Raji (cell line): Measurements from ENCODE around the gene CTTNBP2.

Source experiments
- POLR2A ChIP-seq: IDR thresholded peaks from 2 replicates; pipeline ENCODE4 v1.6.1; 2011; ENCODE audit warnings: low read depth, low read length, control low read depth; ENCODE audit not compliant: insufficient read depth

CTTNBP2 gene

GRCh38 chr7:117682681-117683385 lies 190.4 kb downstream of the CTTNBP2 start:
- no peak for TF ChIP-seq POLR2A

DNA sequence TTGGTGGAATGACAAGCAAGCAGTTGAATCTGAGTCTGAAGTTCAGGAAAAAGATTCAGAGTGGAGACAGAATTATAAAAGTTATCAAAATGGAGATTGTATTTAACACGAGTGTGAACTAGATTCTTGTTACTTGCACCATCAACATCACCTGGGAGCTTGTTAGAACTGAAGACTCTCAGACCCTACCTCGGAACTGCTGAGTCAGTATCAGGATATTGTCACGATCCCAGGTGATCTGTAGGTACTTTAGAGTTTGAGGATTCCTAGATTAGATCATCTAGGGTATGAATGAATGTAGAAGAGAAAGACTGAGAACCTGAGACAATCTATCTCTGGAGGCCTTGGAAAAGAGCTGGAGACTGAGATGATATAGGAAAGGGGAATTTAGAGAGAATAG lies 194.1 kb downstream of the CTTNBP2 start:
- no peak for TF ChIP-seq POLR2A

DNA sequence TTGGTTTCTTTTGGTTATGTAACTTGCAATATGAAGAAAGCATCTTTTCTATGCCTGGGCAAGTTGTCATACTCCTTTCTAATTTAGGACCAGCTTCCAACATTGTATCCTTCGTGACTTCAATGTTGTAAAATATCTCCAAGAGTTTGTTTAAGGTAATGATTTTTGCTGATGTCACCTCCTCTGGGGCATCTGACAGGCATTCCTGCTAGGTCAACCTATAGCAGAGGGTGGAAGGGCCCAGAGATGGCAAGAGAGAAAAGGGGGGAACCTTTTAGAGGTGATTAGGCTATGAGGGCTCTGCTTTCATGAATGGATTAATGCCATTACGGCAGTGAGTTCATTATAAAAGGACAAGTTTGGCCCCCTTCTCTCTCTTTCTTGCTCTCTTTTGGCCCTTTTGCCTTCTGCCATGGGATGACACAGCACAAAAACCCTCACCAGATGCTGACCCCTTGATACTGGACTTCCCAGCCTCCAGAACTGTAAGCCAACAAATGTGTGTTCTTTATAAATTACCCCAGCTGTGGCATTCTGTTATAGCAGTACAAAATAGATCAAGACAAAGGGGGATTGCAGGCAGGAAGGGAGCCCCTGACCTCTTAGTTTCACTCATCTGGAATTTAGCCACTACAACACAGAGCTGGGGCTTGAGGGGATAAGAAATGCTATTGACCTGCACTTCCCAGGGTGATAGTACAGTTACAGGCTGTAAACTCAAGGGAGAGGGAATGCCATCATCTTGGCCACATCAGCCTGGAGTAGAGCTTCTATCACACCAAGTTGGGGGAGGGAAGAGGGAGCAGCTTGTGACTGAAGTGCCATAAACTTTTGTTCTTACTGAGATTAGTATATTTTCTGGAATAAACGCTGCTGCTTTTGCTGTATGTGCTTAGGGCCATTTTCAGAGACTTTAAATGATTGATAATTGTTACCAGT lies 197.5 kb downstream of the CTTNBP2 start:
- TF ChIP-seq POLR2A, result no peak

DNA sequence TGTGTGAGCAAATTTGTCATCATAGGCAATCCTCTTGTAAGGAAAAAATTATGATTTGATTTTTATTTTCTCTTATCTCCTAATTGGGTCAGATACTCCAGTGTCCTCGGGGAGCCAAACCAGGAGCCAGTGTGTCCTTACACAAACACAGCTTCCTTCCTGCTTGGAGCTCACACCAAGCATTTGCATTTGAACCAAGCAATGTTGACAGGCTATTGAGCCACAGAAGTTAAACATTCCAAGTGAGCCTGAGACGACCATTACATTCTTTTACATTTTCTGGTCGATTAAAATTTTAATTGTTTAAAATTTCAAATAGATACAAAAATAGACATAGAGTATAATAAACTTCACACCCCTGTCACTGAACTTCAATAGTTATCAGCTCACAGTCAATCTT lies 198.6 kb downstream of the CTTNBP2 start:
- no peak for TF ChIP-seq POLR2A

DNA sequence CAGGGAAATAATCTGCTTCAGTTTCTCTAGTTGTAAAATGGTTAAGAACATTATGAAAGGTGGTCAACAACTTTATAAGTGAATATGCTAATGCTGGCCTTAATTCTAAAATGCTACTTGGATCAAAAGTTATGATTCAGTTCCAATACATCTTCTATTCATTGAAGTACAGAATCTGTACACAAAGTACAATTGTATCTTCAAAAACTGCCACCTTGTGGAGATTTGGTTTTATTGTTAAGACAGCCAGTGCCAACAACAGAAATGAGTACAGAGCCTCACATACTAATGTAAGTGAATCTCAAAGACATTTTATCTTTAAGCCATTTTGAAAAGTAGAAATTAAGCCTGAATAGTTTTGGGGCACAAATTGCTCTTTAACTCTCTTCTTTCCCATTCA lies 199.4 kb downstream of the CTTNBP2 start:
- TF ChIP-seq POLR2A, result no peak

GRCh38 chr7:117673367-117673766 lies 199.9 kb downstream of the CTTNBP2 start:
- TF ChIP-seq POLR2A, result no peak

DNA sequence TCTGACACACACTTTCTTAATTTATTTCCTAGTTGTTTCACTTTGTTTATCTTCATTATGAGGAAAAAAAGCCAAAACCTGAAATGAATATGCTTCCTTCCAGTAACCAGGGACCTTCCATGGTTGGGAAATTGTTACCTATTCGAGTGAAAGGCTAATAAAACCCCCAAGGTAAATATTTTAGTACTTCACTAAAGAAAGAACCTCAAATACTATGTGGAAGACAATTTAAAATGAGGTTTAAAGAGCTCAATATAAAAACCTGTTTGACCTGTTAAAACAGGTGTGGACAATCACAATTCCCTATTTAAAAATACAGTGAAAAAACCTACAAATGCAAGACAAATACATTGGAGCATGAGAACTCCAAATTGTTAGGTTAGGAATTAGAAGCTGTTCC lies 200.8 kb downstream of the CTTNBP2 start:
- no peak for TF ChIP-seq POLR2A

- TF ChIP-seq POLR2A, result no peak
Observed at GRCh38 chr7:117669818-117670217, 203.4 kb downstream of the CTTNBP2 start.

DNA sequence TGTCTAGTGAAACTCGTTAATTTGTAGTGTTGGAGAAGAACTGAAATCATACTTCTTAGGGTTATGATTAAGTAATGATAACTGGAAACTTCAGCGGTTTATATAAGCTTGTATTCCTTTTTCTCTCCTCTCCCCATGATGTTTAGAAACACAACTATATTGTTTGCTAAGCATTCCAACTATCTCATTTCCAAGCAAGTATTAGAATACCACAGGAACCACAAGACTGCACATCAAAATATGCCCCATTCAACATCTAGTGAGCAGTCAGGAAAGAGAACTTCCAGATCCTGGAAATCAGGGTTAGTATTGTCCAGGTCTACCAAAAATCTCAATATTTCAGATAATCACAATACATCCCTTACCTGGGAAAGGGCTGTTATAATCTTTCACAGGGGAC lies 205.8 kb downstream of the CTTNBP2 start:
- no peak for TF ChIP-seq POLR2A

GRCh38 chr7:117666689-117667088 lies 206.6 kb downstream of the CTTNBP2 start:
- no peak for TF ChIP-seq POLR2A

DNA sequence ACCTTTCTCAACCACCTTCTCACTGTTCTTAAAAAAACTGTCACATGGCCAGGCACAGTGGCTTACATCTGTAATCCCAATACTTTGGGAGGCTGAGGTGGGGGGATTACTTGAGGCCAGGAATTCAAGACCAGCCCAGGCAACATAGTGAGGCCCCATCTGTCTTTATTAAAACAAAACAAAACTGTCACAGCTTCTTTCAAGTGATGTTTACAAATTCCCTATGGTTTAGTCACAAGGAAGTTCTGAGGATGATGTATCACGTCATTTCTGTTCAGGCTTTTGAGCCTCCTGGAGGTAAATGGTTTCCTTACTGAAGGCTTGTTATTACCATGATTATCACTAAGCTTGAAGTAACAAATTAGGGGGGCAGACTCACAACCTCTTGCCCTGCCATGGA lies 207.2 kb downstream of the CTTNBP2 start:
- no peak for TF ChIP-seq POLR2A

GRCh38 chr7:117665368-117665767 lies 207.9 kb downstream of the CTTNBP2 start:
- no peak for TF ChIP-seq POLR2A

DNA sequence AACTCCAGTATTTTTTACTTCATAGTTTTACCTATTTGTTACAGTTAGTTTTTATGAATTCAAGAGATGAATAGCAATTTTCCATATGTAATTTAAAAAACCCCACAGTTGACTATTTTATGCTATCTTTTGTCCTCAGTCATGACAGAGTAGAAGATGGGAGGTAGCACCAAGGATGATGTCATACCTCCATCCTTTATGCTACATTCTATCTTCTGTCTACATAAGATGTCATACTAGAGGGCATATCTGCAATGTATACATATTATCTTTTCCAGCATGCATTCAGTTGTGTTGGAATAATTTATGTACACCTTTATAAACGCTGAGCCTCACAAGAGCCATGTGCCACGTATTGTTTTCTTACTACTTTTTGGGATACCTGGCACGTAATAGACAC lies 209.2 kb downstream of the CTTNBP2 start:
- TF ChIP-seq POLR2A, result no peak

DNA sequence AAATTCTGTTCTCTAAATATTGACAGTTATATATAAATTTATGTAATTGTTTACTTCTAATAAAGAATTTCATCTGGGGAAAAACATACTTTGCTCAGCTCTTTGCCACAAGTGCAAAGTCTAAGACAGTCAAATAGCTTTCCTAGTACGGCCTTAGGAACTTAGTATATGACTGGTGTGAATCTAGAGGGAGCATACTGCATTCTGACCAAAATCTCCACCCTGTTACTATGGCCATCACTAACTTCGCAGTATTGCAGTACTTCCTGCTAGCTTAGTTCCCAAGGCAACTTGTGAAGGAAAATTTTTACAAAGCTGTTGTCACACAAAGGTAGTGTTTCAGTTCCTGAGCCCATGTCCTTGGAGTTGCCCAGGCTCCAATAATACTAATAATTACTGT lies 211.9 kb downstream of the CTTNBP2 start:
- no peak for TF ChIP-seq POLR2A
